ENCODE measurements around the gene RNASEL. TPM values are rescaled to one million over a fixed set of nuclear protein-coding genes. Genes with fewer than 3 reads are reported as not detected.

RNASEL gene
- total and polyA plus RNA-seq, 4 donors: 1.3 to 3.9 (median 2.4) TPM

DNA sequence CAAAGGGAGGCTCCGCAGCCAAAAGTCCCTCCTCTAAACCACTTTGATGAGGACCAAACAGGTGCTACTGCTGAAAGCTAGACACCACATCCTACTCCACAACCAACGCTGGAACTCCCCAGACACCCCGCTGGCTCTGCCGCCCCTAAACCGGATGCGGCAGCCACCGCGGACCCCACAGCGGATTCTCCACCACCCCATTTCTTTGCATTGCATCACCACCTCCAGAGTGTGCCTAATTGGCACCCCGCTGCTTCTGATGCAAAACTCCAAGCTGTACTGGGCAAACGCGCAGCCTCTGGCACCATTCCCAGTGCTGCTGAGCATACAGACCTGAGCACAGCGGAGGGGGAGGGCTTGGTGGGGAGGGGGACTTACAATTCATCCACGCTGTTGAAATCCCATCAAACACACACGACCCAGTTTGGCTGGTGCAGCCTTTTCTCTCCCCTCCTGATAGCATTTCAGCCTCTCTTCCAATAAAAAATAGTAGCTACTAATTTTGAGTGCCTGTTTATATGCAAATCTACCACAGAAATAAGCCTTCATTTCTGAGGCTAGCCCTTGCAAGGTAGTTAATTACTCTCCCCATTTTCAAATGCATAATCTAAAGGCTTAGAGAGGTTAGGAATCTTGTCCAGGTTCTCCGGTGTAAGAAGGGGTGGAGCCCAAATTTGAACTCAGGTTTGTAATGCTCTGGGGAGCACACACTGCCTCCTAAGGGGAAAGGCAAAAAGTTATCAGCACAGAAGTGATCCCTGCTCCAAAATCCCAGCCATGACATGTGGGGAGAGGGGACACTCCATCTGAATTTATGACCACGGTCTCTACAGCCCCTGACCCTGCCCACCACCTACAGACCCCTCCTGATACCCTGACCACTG, 27.3 kb upstream of the RNASEL start:
- DNase-seq (ENCODE audit: low spot score): peak; percentile 46
- H3K9me3 ChIP-seq (ENCODE audit: control insufficient read depth in 4 of 4, low read length in 3 of 4): no peaks in the 10 kb centered on the region
- no peaks in the 10 kb centered on the region for H3K36me3 ChIP-seq (ENCODE audit: control insufficient read depth in 4 of 4, insufficient read depth in 3 of 4, low read depth in 1 of 4, low read length in 3 of 4)
- 6% methylated on average over 17 of the region's 17 CpGs for WGBS
- H3K9ac ChIP-seq (ENCODE audit: low read depth in 1 of 2, low read length in 2 of 2): no peak overlapping the region
- H3K27me3 ChIP-seq (ENCODE audit: control insufficient read depth in 4 of 4, insufficient read depth in 4 of 4, low read length in 3 of 4): no peaks in the 10 kb centered on the region
- TF ChIP-seq, protein P1, sequence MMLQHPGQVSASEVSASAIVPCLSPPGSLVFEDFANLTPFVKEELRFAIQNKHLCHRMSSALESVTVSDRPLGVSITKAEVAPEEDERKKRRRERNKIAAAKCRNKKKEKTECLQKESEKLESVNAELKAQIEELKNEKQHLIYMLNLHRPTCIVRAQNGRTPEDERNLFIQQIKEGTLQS (IDR thresholded peaks at IDR 0.05): peak; percentile 69
- TF ChIP-seq EGR1 (IDR thresholded peaks at IDR 0.05; ENCODE audit: low read depth in 2 of 2): no peak
- no peak for TF ChIP-seq FOXA1 (IDR thresholded peaks at IDR 0.05)
- TF ChIP-seq TAF1 (conservative IDR thresholded peaks at IDR 0.05): no peak
- TF ChIP-seq HNF4G (IDR thresholded peaks at IDR 0.05): no peak
- TF ChIP-seq ZBTB33 (IDR thresholded peaks at IDR 0.05): no peak
- TF ChIP-seq, protein P2, sequence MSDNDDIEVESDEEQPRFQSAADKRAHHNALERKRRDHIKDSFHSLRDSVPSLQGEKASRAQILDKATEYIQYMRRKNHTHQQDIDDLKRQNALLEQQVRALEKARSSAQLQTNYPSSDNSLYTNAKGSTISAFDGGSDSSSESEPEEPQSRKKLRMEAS (IDR thresholded peaks at IDR 0.05): no peak
- TF ChIP-seq FOXA2 (IDR thresholded peaks at IDR 0.05): no peak
- TF ChIP-seq JUND (IDR thresholded peaks at IDR 0.05): no peak
- no peak for TF ChIP-seq RXRA (IDR thresholded peaks at IDR 0.05)
- TF ChIP-seq HNF4A (conservative IDR thresholded peaks at IDR 0.05): peak in 1 of 2 donors; percentile 15
- TF ChIP-seq RAD21 (IDR thresholded peaks at IDR 0.05): no peak
- no peak overlapping the region for H3K4me3 ChIP-seq (ENCODE audit: low read depth in 1 of 3, low read length in 3 of 3)
- peaks cover 1 to 24% (median 14%) of the 10 kb centered on the region in 4 donors for H3K4me1 ChIP-seq (ENCODE audit: control insufficient read depth in 4 of 4, insufficient read depth in 4 of 4, low read length in 3 of 4)
- H3K27ac ChIP-seq (ENCODE audit: low read depth in 1 of 2, low read length in 2 of 2): peak overlapping the region; percentile 77 to 79

DNA sequence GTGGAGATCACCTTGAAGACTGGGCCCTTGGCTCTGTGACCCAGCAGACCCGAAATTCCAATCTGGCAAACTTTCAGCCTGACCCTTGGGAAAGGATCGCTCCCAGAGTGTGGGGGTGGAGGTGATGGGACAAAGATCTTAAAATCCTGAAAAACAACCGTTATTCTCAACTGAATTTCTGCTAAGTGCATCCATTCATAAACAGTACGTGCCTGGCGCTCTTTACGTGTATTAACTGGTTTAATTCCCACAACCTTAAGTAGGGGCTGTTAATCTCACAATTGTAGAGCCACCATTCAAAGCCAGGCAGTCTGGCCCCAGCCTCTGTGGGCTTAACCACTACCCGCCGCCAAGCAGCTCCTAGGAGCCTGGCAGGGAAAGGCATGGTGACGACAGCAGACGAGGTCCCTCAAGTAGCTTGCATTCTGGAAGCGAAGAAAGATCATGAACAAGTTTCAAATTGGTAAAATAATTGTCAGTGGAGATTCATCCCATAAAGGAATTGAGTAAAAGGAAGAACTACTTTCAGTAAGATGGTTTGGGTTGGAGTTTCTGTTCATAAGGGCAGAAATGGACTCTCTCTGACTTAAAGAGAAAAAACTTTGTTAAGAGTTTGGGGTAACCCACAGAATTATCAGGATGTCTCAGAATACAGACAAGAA, 26.5 kb upstream of the RNASEL start:
- H3K9me3 ChIP-seq (ENCODE audit: control insufficient read depth in 4 of 4, low read length in 3 of 4): no peaks in the 10 kb centered on the region
- H3K4me1 ChIP-seq (ENCODE audit: control insufficient read depth in 4 of 4, insufficient read depth in 4 of 4, low read length in 3 of 4): peaks cover 1 to 24% (median 14%) of the 10 kb centered on the region in 4 donors
- no peak for DNase-seq (ENCODE audit: low spot score)
- TF ChIP-seq GABPA (IDR thresholded peaks at IDR 0.05 in 1 of 2, conservative IDR thresholded peaks at IDR 0.05 in 1 of 2) (no peak), NR2F2 (IDR thresholded peaks at IDR 0.05) (no peak), SP1 (IDR thresholded peaks at IDR 0.05) (no peak), EGR1 (IDR thresholded peaks at IDR 0.05; ENCODE audit: low read depth in 2 of 2) (peak in 1 of 2 donors; percentile 4)
- no peaks in the 10 kb centered on the region for H3K27me3 ChIP-seq (ENCODE audit: control insufficient read depth in 4 of 4, insufficient read depth in 4 of 4, low read length in 3 of 4)
- peak overlapping the region in 1 of 3 donors; percentile 51 for H3K4me3 ChIP-seq (ENCODE audit: low read depth in 1 of 3, low read length in 3 of 3)
- H3K36me3 ChIP-seq (ENCODE audit: control insufficient read depth in 4 of 4, insufficient read depth in 3 of 4, low read depth in 1 of 4, low read length in 3 of 4): no peaks in the 10 kb centered on the region
- H3K9ac ChIP-seq (ENCODE audit: low read depth in 1 of 2, low read length in 2 of 2): peak overlapping the region; percentile 0 to 65
- 40% methylated on average over 11 of the region's 11 CpGs for WGBS
- peak overlapping the region; percentile 77 to 79 for H3K27ac ChIP-seq (ENCODE audit: low read depth in 1 of 2, low read length in 2 of 2)

All from liver (tissue), 9 donors.